Measurements from ENCODE around the gene HMG20A. TPM values are rescaled to one million over a fixed set of nuclear protein-coding genes. Genes with fewer than 3 reads are reported as not detected.

Gene HMG20A
- total RNA-seq, 1 experiment from 2014 or later: 61.7 TPM

- peak; percentile 59 for DNase-seq
- BruUV-seq (replicated peaks): no TSS peak
- H3K27ac Mint-ChIP-seq (ENCODE audit: unreplicated experiment): peak overlapping the region; percentile 95
- peaks cover 39% of the 10 kb centered on the region for H3K36me3 Mint-ChIP-seq (ENCODE audit: insufficient read depth, unreplicated experiment)
- H3K4me3 Mint-ChIP-seq (ENCODE audit: low read depth, unreplicated experiment): peak overlapping the region; percentile 85
- CTCF ChIA-PET: interaction anchor here (1.1 to 2.6 kb wide), 2 partner anchors 124 to 232 kb away, joined by 3 to 8 read pairs; no protein-coding TSS in a partner anchor
- intact Hi-C loops (cut with micrococcal nuclease; ENCODE audit: unreplicated experiment): loop anchor here (1.0 kb wide), 1 partner anchor 232 kb away; no protein-coding TSS in a partner anchor
- H3K4me1 Mint-ChIP-seq (ENCODE audit: low read depth, unreplicated experiment): peaks cover 19% of the 10 kb centered on the region
- no peaks in the 10 kb centered on the region for H3K9me3 Mint-ChIP-seq (ENCODE audit: low read depth, unreplicated experiment)
- H3K27me3 Mint-ChIP-seq (ENCODE audit: unreplicated experiment): no peaks in the 10 kb centered on the region
- TF ChIP-seq CTCF (IDR thresholded peaks at IDR 0.05; ENCODE audit: unreplicated experiment): peak; percentile 42
Observed at GRCh38 chr15:77418966-77419835, 1.5 kb upstream of the HMG20A start.

- peak within 1 kb of the TSS; percentile 95 for H3K27ac Mint-ChIP-seq (ENCODE audit: unreplicated experiment)
- H3K4me3 Mint-ChIP-seq (ENCODE audit: low read depth, unreplicated experiment): peak within 1 kb of the TSS; percentile 85
- no peak for TF ChIP-seq CTCF (IDR thresholded peaks at IDR 0.05; ENCODE audit: unreplicated experiment)
- peak; percentile 100 for DNase-seq
- H3K27me3 Mint-ChIP-seq (ENCODE audit: unreplicated experiment): no peaks in the 10 kb centered on the region
- intact Hi-C loops (cut with micrococcal nuclease; ENCODE audit: unreplicated experiment): loop anchor here (2.0 to 5.0 kb wide), 2 partner anchors 77 to 122 kb away; no protein-coding TSS in a partner anchor
- CTCF ChIA-PET: interaction anchor here (0.7 to 2.6 kb wide), 3 partner anchors 123 to 301 kb away, joined by 3 to 8 read pairs (median 8); no protein-coding TSS in a partner anchor
- no TSS peak for BruUV-seq (replicated peaks)
- peaks cover 27% of the 10 kb centered on the region for H3K4me1 Mint-ChIP-seq (ENCODE audit: low read depth, unreplicated experiment)
- peaks cover 41% of the 10 kb centered on the region for H3K36me3 Mint-ChIP-seq (ENCODE audit: insufficient read depth, unreplicated experiment)
- no peaks in the 10 kb centered on the region for H3K9me3 Mint-ChIP-seq (ENCODE audit: low read depth, unreplicated experiment)
Observed at GRCh38 chr15:77419836-77420609, 665 bp upstream of the HMG20A start, which contains the start of gene PEAK1. PEAK1 (minus strand) TSS chr15:77420104; CDS start chr15:77181926, 238,178 bp downstream.

- peaks cover 40% of the 10 kb centered on the region for H3K4me1 Mint-ChIP-seq (ENCODE audit: low read depth, unreplicated experiment)
- H3K4me3 Mint-ChIP-seq (ENCODE audit: low read depth, unreplicated experiment): peak overlapping the region; percentile 85
- peaks cover 44% of the 10 kb centered on the region for H3K36me3 Mint-ChIP-seq (ENCODE audit: insufficient read depth, unreplicated experiment)
- no peaks in the 10 kb centered on the region for H3K27me3 Mint-ChIP-seq (ENCODE audit: unreplicated experiment)
- TSS peak; percentile 50 for BruUV-seq (replicated peaks)
- intact Hi-C loops (cut with micrococcal nuclease; ENCODE audit: unreplicated experiment): loop anchor here (2.0 to 5.0 kb wide), 2 partner anchors 75 to 121 kb away; no protein-coding TSS in a partner anchor
- no peak for TF ChIP-seq CTCF (IDR thresholded peaks at IDR 0.05; ENCODE audit: unreplicated experiment)
- H3K9me3 Mint-ChIP-seq (ENCODE audit: low read depth, unreplicated experiment): no peaks in the 10 kb centered on the region
- H3K27ac Mint-ChIP-seq (ENCODE audit: unreplicated experiment): peak overlapping the region; percentile 92
- CTCF ChIA-PET: interaction anchor here (0.5 to 1.8 kb wide), 4 partner anchors 21 to 302 kb away, joined by 3 to 8 read pairs (median 4); no protein-coding TSS in a partner anchor
- peak; percentile 22 for DNase-seq
Observed at GRCh38 chr15:77421370-77421700, 647 bp downstream of the HMG20A start.

GRCh38 chr15:77425104-77425503 is 4.4 kb downstream of the HMG20A start:
- no TSS peak for BruUV-seq (replicated peaks)
- Mint-ChIP-seq H3K27ac (ENCODE audit: unreplicated experiment) (peak overlapping the region; percentile 40), H3K9me3 (ENCODE audit: low read depth, unreplicated experiment) (no peaks in the 10 kb centered on the region), H3K36me3 (ENCODE audit: insufficient read depth, unreplicated experiment) (peaks cover 22% of the 10 kb centered on the region), H3K4me3 (ENCODE audit: low read depth, unreplicated experiment) (peak overlapping the region; percentile 44), H3K27me3 (ENCODE audit: unreplicated experiment) (no peaks in the 10 kb centered on the region), H3K4me1 (ENCODE audit: low read depth, unreplicated experiment) (peaks cover 41% of the 10 kb centered on the region)
- CTCF ChIA-PET: interaction anchor here (0.6 to 1.1 kb wide), 5 partner anchors 9 to 1434 kb away, joined by 3 to 5 read pairs (median 4); no protein-coding TSS in a partner anchor
- no peak for TF ChIP-seq CTCF (IDR thresholded peaks at IDR 0.05; ENCODE audit: unreplicated experiment)
- intact Hi-C loops (cut with micrococcal nuclease; ENCODE audit: unreplicated experiment): no loop called here
- DNase-seq: peak; percentile 50
